ENCODE results near the gene PEX11B.

DNA sequence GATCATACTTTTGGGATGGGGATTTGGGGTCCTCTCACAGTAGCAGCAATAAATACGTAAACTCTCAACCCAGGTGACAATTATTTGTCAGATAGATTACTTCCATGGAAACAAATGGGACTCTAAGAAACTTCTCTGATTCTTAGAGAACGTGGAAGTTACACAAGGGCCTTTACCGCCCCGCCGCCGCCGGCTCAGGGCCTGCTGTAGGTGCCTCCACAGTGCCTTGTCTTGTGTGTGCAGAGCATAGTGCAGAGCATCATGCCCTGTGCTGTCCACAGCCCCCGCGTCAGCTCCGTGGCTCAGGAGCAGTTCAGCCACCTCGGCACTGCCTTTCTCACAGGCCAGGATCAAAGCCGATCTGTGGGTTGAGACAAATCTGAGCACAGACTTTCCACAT, 43.9 kb downstream of the PEX11B start:
- TF ChIP-seq POLR2AphosphoS5 (IDR thresholded peaks at IDR 0.05; ENCODE audit: low read depth, low read length): no peak
- TF ChIP-seq, protein P1, sequence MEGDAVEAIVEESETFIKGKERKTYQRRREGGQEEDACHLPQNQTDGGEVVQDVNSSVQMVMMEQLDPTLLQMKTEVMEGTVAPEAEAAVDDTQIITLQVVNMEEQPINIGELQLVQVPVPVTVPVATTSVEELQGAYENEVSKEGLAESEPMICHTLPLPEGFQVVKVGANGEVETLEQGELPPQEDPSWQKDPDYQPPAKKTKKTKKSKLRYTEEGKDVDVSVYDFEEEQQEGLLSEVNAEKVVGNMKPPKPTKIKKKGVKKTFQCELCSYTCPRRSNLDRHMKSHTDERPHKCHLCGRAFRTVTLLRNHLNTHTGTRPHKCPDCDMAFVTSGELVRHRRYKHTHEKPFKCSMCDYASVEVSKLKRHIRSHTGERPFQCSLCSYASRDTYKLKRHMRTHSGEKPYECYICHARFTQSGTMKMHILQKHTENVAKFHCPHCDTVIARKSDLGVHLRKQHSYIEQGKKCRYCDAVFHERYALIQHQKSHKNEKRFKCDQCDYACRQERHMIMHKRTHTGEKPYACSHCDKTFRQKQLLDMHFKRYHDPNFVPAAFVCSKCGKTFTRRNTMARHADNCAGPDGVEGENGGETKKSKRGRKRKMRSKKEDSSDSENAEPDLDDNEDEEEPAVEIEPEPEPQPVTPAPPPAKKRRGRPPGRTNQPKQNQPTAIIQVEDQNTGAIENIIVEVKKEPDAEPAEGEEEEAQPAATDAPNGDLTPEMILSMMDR (IDR thresholded peaks at IDR 0.05): no peak
- TF ChIP-seq, protein P2, sequence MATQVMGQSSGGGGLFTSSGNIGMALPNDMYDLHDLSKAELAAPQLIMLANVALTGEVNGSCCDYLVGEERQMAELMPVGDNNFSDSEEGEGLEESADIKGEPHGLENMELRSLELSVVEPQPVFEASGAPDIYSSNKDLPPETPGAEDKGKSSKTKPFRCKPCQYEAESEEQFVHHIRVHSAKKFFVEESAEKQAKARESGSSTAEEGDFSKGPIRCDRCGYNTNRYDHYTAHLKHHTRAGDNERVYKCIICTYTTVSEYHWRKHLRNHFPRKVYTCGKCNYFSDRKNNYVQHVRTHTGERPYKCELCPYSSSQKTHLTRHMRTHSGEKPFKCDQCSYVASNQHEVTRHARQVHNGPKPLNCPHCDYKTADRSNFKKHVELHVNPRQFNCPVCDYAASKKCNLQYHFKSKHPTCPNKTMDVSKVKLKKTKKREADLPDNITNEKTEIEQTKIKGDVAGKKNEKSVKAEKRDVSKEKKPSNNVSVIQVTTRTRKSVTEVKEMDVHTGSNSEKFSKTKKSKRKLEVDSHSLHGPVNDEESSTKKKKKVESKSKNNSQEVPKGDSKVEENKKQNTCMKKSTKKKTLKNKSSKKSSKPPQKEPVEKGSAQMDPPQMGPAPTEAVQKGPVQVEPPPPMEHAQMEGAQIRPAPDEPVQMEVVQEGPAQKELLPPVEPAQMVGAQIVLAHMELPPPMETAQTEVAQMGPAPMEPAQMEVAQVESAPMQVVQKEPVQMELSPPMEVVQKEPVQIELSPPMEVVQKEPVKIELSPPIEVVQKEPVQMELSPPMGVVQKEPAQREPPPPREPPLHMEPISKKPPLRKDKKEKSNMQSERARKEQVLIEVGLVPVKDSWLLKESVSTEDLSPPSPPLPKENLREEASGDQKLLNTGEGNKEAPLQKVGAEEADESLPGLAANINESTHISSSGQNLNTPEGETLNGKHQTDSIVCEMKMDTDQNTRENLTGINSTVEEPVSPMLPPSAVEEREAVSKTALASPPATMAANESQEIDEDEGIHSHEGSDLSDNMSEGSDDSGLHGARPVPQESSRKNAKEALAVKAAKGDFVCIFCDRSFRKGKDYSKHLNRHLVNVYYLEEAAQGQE (IDR thresholded peaks at IDR 0.05; ENCODE audit: insufficient read depth in 1 of 2, low read depth in 2 of 2, low read length in 1 of 2): no peak
